ENCODE results near the gene MT1A. TPM values are rescaled to one million over a fixed set of nuclear protein-coding genes. Genes with fewer than 3 reads are reported as not detected.

MT1A gene
- total RNA-seq, 1 donor from 2014 or later: not detected

DNA sequence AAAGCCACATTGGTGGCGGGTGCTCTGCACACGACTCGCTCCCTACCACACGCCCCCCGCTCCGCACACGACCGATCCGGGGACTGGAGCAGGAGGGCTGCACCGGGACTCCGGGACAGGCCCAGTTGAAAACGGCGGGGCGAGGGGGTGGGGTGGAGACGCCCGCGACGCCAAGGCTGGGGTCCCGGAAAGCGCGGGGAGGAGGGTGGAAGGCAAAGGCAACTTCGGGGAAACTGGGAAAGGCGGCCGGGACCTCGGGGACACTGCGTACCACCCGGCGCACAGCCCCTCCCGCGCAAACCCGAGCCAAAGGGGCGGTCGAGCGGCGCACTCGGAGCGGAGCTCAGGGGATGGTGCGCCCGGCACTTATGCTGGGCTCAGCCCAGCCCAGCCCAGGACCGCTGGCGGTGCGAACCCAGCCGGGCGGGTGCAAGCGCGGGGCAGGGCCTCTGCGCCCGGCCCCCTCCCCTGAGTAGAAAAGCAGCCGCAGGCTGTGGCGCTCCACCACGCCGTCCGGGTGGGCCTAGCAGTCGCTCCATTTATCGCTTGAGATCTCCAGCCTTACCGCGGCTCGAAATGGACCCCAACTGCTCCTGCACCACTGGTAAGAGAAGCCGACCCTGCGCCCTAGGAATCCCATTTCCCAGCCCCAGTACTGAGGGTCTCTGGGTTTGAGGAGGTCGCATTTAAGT, 6.2 kb upstream of the MT1A start, which contains the start of gene MT1M:
MT1M (plus strand) TSS at position 504 of the 692 bp plus-strand sequence; CDS start at position 577, 73 bp downstream.
- peak within 1 kb of the TSS; percentile 15 for H3K27ac Mint-ChIP-seq (ENCODE audit: unreplicated experiment)
- peaks cover 30% of the 10 kb centered on the region for H3K4me1 Mint-ChIP-seq (ENCODE audit: unreplicated experiment)
- H3K27me3 Mint-ChIP-seq (ENCODE audit: unreplicated experiment): peaks cover 36% of the 10 kb centered on the region
- no peak for DNase-seq (ENCODE audit: extremely low spot score, unreplicated experiment)
- no peaks in the 10 kb centered on the region for H3K36me3 Mint-ChIP-seq (ENCODE audit: unreplicated experiment)
- H3K4me3 Mint-ChIP-seq (ENCODE audit: unreplicated experiment): peak within 1 kb of the TSS; percentile 79
- no peaks in the 10 kb centered on the region for H3K9me3 Mint-ChIP-seq (ENCODE audit: unreplicated experiment)
- TF ChIP-seq, protein P1, sequence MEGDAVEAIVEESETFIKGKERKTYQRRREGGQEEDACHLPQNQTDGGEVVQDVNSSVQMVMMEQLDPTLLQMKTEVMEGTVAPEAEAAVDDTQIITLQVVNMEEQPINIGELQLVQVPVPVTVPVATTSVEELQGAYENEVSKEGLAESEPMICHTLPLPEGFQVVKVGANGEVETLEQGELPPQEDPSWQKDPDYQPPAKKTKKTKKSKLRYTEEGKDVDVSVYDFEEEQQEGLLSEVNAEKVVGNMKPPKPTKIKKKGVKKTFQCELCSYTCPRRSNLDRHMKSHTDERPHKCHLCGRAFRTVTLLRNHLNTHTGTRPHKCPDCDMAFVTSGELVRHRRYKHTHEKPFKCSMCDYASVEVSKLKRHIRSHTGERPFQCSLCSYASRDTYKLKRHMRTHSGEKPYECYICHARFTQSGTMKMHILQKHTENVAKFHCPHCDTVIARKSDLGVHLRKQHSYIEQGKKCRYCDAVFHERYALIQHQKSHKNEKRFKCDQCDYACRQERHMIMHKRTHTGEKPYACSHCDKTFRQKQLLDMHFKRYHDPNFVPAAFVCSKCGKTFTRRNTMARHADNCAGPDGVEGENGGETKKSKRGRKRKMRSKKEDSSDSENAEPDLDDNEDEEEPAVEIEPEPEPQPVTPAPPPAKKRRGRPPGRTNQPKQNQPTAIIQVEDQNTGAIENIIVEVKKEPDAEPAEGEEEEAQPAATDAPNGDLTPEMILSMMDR (IDR thresholded peaks at IDR 0.05): no peak

DNA sequence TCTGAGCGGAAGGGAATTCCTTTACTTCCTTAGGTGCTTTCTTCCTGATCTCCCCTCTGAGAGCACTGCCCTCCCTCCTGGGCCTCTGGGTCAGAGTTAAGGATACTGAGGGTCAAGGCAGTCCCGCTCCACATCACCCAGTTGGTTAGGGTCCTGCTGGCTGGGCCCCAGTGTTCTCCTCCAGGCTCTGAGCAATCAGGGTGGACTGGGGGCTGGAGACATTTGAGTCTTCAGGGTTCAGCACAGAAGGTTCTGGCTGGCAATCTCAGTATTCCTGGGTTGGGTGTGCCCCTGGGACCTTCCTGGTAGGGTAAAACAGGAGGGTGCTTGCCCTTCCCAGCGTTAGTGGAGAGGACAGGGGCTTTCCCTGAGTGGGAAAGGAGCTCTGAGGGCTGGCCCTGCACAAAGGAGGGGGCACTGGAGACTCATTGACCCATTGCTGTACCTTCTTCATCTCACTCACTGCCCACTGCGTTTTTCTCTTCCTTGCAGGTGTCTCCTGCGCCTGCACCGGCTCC, 5.6 kb upstream of the MT1A start:
- Mint-ChIP-seq H3K36me3 (ENCODE audit: unreplicated experiment) (peaks cover 3% of the 10 kb centered on the region), H3K4me1 (ENCODE audit: unreplicated experiment) (peaks cover 31% of the 10 kb centered on the region), H3K9me3 (ENCODE audit: unreplicated experiment) (no peaks in the 10 kb centered on the region), H3K4me3 (ENCODE audit: unreplicated experiment) (peak overlapping the region; percentile 79), H3K27me3 (ENCODE audit: unreplicated experiment) (peaks cover 42% of the 10 kb centered on the region), H3K27ac (ENCODE audit: unreplicated experiment) (no peak overlapping the region)
- no peak for DNase-seq (ENCODE audit: extremely low spot score, unreplicated experiment)
- TF ChIP-seq, protein P1 (IDR thresholded peaks at IDR 0.05): no peak

DNA sequence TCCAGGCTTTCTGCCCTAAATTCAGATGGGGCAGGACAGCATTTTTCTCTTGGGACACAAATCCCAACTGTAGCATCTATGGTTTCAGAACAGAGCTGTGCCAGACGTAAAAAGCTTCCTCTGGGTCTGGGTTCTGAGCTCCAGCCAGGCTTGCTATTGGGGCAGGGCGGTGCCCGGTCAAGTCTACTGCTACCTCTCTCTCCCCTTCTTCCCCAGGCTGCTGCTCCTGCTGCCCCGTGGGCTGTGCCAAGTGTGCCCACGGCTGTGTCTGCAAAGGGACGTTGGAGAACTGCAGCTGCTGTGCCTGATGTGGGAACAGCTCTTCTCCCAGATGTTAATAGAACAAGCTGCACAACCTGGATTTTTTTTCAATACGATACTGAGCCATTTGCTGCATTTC, 4.9 kb upstream of the MT1A start:
- Mint-ChIP-seq H3K4me3 (ENCODE audit: unreplicated experiment) (no peak overlapping the region), H3K4me1 (ENCODE audit: unreplicated experiment) (peaks cover 34% of the 10 kb centered on the region), H3K36me3 (ENCODE audit: unreplicated experiment) (peaks cover 3% of the 10 kb centered on the region), H3K27me3 (ENCODE audit: unreplicated experiment) (peaks cover 44% of the 10 kb centered on the region), H3K9me3 (ENCODE audit: unreplicated experiment) (no peaks in the 10 kb centered on the region), H3K27ac (ENCODE audit: unreplicated experiment) (no peak overlapping the region)
- TF ChIP-seq, protein P1 (IDR thresholded peaks at IDR 0.05): no peak
- no peak for DNase-seq (ENCODE audit: extremely low spot score, unreplicated experiment)

DNA sequence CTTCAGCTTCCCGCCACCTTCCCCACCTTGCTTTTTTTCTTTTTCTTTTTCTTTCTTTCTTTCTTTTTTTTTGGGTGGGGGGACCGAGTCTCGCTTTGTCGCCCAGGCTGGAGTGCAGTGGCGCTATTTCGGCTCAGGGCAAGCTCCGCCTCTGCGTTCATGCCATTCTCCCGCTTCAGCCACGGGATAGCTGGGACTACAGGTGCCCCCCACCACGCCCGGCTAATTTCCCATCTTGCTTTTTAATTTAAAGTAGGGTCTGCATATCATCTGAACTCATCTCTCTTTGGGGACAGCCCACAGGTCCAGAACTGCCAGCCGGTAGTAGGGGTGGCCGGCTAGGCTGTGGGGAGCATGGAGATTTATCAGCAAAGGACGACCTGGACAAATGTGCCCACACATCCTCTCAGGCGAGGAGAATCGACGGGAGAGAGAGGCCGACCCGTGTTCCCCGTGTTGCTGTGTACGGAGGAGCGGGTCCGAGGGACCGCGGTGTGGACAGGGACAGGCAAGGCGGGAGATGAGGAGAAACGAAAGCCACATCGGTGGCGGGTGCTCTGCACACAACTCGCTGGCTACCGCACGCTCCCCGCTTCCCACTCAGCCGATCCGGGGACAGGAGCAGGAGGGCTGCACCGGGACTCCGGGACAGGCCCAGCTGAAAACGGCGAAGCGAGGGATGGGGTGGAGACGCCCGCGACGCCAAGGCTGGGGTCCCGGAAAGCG, 3.6 kb upstream of the MT1A start:
- Mint-ChIP-seq H3K27ac (ENCODE audit: unreplicated experiment) (no peak overlapping the region), H3K4me1 (ENCODE audit: unreplicated experiment) (peaks cover 33% of the 10 kb centered on the region), H3K4me3 (ENCODE audit: unreplicated experiment) (peak overlapping the region; percentile 72), H3K36me3 (ENCODE audit: unreplicated experiment) (peaks cover 3% of the 10 kb centered on the region), H3K9me3 (ENCODE audit: unreplicated experiment) (no peaks in the 10 kb centered on the region), H3K27me3 (ENCODE audit: unreplicated experiment) (peaks cover 45% of the 10 kb centered on the region)
- no peak for DNase-seq (ENCODE audit: extremely low spot score, unreplicated experiment)
- TF ChIP-seq, protein P1 (IDR thresholded peaks at IDR 0.05): no peak

DNA sequence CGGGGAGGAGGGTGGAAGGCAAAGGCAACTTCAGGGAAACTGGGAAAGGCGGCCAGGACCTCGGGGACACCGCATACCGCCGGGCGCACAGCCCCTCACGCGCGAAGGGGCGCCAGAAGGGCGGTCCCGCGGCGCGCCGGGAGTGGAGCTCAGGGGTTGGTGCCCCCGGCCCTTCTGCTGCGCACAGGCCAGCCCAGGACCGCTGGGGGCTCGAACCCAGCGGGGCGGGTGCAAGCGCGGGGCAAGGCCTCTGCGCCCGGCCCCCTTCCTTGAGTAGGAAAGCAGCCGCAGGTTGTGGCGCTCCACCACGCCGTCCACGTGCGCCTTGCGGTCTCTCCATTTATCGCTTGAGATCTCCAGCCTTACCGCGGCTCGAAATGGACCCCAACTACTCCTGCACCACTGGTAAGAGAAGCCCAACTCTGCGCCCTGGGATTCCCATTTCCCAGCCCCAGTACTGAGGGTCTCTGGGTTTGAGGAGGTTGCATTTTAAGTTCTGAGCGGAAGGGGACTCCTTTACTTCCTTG, 3.0 kb upstream of the MT1A start:
- Mint-ChIP-seq H3K27ac (ENCODE audit: unreplicated experiment) (no peak overlapping the region), H3K4me3 (ENCODE audit: unreplicated experiment) (peak overlapping the region; percentile 72), H3K36me3 (ENCODE audit: unreplicated experiment) (peaks cover 3% of the 10 kb centered on the region), H3K4me1 (ENCODE audit: unreplicated experiment) (peaks cover 33% of the 10 kb centered on the region), H3K9me3 (ENCODE audit: unreplicated experiment) (no peaks in the 10 kb centered on the region), H3K27me3 (ENCODE audit: unreplicated experiment) (peaks cover 49% of the 10 kb centered on the region)
- TF ChIP-seq, protein P1 (IDR thresholded peaks at IDR 0.05): no peak
- DNase-seq (ENCODE audit: extremely low spot score, unreplicated experiment): no peak

Measured in osteocyte (in vitro differentiated cells).